HG03175 (cell line): Measurements from ENCODE around the gene HTRA3.

ENCODE experiments used
- ATAC-seq: cut with Tn5 transposase; IDR thresholded peaks from one replicate; pipeline ENCODE4 v1.9.1; 2021; ENCODE audit warnings: mild to moderate bottlenecking, moderate library complexity; ENCODE audit not compliant: unreplicated experiment

HTRA3 gene

GRCh38 chr4:8245884-8246833 lies 23.4 kb upstream of the HTRA3 start:
- ATAC-seq, result no peak

GRCh38 chr4:8247047-8247930 lies 22.3 kb upstream of the HTRA3 start:
- no peak for ATAC-seq

GRCh38 chr4:8248091-8248490 lies 21.5 kb upstream of the HTRA3 start:
- ATAC-seq, result no peak

- ATAC-seq, result no peak
Observed at GRCh38 chr4:8250227-8250626, 19.3 kb upstream of the HTRA3 start.

GRCh38 chr4:8250637-8251036 lies 18.9 kb upstream of the HTRA3 start:
- ATAC-seq, result no peak

- ATAC-seq, result no peak
Observed at GRCh38 chr4:8251110-8251883, 18.3 kb upstream of the HTRA3 start.

- no peak for ATAC-seq
Observed at GRCh38 chr4:8252301-8253173, 17.0 kb upstream of the HTRA3 start.

- ATAC-seq, result no peak
Observed at GRCh38 chr4:8254076-8254475, 15.5 kb upstream of the HTRA3 start.

- ATAC-seq, result no peak
Observed at GRCh38 chr4:8255698-8256441, 13.7 kb upstream of the HTRA3 start.

GRCh38 chr4:8257854-8258253 lies 11.7 kb upstream of the HTRA3 start:
- no peak for ATAC-seq

- ATAC-seq, result no peak
Observed at GRCh38 chr4:8258552-8259212, 10.9 kb upstream of the HTRA3 start.

- ATAC-seq, result no peak
Observed at GRCh38 chr4:8259743-8260430, 9.7 kb upstream of the HTRA3 start.

- no peak for ATAC-seq
Observed at GRCh38 chr4:8260656-8261111, 8.9 kb upstream of the HTRA3 start.

- no peak for ATAC-seq
Observed at GRCh38 chr4:8261851-8262535, 7.6 kb upstream of the HTRA3 start.

- no peak for ATAC-seq
Observed at GRCh38 chr4:8262637-8263322, 6.8 kb upstream of the HTRA3 start.

GRCh38 chr4:8263397-8263796 lies 6.2 kb upstream of the HTRA3 start:
- ATAC-seq, result no peak

- ATAC-seq, result no peak
Observed at GRCh38 chr4:8264106-8264505, 5.4 kb upstream of the HTRA3 start.
